ENCODE data around the gene TTF2.

- TF ChIP-seq CREB1 (IDR thresholded peaks at IDR 0.05) (no peak), CREB1 (CRISPR knock-in tag; IDR thresholded peaks at IDR 0.05) (no peak), SNIP1 (IDR thresholded peaks at IDR 0.05; ENCODE audit: low read depth) (no peak), POLR2AphosphoS2 (IDR thresholded peaks at IDR 0.05; ENCODE audit: low read length) (no peak), KAT2B (IDR thresholded peaks at IDR 0.05; ENCODE audit: low read depth, low read length) (no peak)
Measured at GRCh38 chr1:117093870-117094621, 33.9 kb downstream of the TTF2 start.

Measured in K562 (cell line).